NCI-H748 treated with DMSO at 0.1 percent for 48 hours (cell line): ENCODE data around the gene CFAP46.

ENCODE experiments used
- DNase-seq: peaks from one replicate; lab custom pipeline; 2025; lab: John Stamatoyannopoulos, UW

The CFAP46 gene

DNA sequence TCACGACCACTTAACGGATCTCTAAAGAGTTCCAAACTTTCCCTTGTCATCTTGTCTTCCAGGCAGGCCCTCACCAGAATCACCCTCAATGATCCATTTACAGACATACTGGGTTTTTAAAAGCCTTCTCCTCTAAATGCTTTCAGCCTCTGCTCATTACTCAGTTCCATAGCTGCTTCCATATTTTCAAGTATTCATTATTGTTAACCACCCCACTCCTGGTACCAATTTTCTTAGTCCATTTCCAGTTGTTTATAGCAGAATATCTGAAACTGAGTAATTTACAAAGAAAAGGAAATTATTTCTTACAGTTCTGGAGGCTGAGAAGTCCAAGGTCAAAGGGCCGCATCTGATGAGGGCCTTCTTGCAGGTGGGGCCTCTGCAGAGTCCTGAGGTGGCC, 100.0 kb downstream of the CFAP46 start:
- DNase-seq = no peak

GRCh38 chr10:132841615-132841975, 100.8 kb downstream of the CFAP46 start:
- DNase-seq = no peak

DNA sequence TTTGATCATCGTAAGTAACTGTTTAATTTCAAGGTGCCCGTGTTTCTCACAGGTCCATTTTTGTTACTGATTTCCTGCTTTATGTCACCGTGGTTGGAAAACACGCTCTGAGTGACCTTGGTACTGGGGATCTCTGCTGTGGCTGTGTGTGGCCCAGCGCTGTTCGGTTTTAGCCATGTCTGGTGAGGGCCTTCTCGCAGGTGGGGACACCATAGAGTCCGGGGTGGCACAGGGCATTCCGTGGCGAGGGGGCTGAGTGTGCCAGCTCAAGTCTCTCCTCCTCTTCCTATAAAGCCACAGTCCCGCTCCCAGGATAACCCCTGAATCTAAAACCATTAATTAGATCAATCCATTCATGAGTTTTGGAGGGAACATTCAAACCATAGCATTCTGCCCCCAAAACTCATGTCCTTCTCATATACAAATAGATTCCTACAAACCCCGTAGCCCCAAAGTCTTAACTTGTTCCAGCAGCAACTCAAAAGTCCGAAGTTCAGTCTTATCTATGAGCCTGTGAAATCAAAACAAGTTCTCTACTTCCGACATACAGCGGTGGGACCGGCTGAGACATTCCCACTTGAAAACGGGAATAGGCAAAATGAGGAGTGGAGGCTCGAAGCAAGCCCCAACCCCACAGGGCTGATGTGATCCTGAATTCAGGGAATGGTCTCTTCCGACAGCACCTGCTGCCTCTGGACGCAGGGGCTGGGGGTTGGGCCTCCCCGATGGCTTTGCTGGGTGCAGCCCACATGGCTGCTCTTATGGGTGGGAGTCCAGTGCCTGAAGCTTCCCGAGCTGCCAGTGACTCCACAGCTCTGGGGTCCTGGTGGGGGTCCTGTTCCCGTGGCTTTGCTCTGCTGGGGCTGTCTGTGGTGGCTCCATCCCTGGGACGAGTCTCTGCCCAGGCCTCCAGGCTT, 101.4 kb downstream of the CFAP46 start:
- no peak for DNase-seq

- DNase-seq = no peak
Measured at GRCh38 chr10:132839061-132839460, 103.3 kb downstream of the CFAP46 start.

DNA sequence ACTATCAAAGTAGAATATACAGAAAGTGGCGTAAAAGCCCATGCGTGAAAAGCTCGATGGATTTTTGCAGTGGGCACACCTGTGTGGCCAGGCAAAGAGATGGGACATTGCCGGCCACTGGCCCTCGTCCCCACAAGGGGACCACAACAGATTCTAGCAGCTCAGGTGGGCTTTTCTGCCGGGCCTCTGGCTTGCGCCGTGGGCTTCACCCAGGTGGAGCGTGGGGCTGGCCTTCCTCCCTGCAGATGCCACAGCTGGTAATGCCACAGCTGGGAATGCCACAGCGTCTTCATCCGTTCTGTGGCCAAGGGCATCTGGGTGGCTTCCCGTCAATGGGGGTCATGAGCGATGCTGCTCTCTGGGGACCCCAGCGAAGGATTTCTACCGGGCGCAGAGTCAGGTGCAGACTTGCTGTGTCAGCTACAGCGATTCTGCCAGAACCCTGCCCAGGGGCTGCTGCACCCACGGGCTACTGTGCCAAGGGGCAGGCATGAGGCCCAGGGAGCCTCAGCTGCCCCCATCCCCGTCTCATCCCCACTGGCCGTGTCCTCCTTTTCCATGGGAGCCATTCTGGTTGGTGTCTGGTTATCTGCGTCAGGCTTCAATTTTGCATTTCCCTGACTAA, 103.9 kb downstream of the CFAP46 start:
- DNase-seq = no peak

DNA sequence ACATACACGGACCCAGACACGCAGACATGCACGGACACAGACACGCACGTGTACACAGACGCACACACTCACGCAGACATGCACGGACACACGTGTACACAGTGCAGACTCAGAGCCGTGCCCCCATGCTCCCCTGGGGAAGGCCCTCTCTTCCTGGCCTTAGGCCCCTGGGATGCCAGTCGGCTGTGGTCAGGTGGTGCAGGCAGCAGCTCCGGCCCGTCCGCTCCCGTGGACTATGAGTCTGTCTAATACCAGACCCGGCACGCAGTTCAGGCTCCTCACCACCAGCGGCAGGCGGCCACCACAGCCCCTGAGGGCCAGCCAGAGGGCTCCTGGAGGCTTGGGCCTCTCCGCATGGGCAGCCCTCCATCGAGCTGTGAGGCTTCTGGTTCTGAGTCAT, 104.5 kb downstream of the CFAP46 start:
- no peak for DNase-seq

- DNase-seq = no peak
Measured at GRCh38 chr10:132836832-132837540, 105.4 kb downstream of the CFAP46 start.

DNA sequence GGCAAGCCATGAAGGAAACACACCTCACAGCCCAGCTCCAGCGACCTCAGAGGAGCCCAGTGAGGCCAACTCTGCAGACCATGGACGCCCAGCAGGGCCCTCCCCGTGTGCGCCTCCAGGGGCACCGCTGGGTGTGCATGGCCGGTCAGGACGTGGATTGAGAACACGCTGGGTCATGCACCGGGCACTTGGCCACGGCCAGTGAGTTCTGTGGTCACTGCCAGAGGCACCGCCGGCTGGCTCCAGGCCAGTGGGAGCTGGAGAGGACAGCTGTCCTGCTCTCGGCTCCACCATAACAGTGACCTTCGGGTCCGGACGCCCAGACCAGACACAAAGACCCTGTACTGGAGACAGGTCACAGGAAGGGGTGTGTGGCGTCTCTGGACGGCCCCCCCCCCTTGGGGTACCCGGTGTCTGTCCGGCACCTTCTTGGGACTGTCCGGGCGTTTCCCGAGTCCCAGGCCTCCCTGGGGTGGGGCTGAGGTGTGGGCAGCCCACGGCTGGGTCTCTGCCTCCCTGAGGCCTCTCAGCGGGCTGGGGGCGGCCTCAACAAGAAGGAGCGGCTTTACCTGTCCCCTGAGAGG, 106.0 kb downstream of the CFAP46 start:
- DNase-seq = no peak

DNA sequence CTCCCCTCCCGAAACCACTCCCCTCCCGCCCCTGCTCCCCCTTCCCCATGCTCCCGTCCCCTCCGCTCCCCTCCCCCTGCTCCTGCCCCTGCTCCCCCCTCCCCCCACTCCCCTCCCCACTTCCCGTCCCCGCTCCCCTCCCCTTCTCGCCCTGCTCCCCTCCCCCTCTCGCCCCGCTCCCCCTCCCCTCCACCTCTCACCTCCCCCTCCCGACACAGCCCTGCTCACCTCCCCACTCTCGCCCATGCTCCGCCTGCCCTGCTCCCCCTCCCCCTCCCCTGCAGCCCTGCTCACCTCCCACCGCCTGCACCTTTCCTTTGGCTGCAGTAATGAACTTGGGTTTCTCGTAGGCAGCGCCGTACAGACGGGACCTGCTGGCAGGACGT, 106.5 kb downstream of the CFAP46 start:
- no peak for DNase-seq

DNA sequence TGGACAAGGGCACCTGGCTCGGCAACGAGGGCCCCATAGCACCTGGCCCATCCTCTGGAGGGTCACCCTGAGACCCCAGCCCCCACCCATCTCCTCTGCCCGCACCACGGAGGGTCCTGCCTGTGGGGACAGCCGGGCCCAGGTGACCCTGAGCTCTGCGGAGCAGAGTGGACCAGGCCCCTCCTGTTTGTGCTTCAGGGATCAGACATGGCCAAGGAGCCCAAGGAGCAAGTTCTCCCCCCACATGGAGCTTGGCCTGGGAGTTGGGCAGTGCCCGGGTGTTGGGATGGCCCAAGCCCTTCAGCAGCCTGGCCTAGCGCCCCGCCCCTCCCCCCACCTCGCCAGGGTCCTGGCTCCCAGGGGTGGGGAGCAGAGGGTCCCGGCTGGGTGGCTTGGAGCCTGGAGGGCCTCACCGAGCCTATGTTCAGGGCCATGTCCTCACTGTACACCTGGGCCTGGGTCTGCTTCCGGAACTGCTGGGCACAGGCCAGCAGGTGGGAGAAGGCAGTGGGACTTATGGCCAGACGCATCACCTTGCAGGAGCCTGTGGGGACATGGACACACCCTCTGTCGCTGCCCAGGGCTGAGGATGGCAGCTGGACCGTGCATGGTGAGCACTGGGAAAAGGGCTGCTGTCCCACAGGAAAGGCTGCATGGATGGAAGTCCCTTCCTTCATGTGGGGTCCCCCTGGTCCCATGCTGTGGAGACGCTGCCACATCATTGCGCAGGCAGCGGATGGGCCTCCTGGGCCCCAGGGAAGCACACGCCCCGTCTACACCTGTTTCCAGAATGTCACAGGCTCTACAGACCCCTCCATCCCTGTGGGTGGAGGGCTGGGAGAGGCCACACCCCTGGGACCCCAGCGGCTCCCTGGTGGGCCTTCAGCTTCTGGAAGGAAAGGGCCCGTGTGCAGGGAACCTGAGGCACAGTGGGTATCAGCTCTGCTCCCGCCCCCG, 107.2 kb downstream of the CFAP46 start:
- no peak for DNase-seq

DNA sequence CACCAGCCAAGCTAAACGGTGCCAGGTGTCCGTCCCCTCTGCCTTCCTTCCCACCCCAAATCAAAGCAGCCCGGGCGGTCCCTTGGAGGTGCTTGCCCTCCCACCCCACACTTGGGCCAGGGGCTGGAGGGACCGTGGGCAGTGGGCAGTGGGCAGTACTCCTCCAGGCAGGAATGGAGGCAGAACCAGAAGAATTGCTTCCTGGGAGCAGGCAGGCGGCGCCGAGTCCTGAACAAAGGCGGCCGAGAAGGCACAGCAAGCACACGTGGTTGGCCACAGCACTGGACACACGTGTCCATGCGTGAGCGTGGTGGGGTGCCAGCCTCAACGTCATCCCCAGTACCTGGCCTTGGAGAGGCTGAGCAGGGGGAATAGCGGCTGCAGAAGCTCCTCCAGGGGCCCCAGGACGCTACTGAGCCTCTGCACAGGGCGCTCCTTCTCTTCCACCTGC, 108.0 kb downstream of the CFAP46 start:
- no peak for DNase-seq

DNA sequence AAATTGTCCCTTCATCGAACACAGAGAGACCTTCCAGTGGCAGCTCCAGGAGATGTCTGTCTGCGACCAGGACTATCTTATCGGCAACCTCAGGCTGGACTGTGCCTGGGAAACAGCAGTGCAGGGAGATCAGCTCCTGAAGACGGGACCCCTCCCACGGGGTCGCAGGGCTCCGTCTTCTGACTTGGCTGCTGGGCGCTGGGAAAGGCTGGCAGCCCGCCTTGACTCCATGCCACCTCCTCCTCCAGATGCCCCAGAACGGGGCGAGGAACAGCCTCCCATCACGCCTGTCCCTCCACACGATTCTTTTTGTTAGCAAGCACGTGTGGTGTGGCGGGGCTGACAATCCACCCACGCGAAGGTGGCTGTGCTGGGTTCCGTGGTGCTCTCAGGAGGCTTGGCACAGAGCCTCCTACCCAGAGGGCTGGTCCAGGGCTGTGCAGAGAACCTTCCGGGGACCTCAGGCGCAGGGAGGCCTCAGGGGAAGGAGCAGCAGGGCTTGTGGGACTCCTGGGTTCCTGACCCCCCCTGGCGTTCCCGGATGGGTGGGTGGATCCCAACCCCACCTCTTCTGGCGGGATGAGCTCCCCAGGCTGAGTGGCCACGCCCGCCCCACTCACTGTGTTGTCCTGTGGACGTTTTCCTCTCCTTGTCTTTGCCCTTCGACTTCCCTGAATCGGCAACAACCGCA, 108.8 kb downstream of the CFAP46 start:
- DNase-seq = no peak

GRCh38 chr10:132832186-132832969, 110.0 kb downstream of the CFAP46 start:
- no peak for DNase-seq

GRCh38 chr10:132829403-132829802, 113.0 kb downstream of the CFAP46 start:
- DNase-seq = no peak

DNA sequence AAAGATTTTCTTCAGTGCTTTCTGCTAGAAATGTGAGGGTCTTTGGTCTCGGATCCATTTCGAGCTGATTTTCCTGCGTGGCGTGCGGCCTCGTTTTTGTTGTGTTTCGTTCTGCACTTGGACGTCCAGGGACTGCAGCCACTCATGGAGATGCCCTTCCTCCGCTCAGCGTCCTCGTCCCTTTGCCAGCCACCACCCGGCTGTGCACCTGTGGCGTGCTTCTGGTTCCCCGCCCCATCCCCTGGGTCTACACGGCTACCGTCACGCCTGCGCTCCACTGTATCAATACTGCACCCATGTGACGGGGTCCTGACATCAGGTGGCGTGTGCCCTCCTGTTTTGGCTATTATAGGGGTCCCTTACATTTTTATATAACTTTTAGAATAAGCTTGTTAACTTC, 113.7 kb downstream of the CFAP46 start:
- no peak for DNase-seq

DNA sequence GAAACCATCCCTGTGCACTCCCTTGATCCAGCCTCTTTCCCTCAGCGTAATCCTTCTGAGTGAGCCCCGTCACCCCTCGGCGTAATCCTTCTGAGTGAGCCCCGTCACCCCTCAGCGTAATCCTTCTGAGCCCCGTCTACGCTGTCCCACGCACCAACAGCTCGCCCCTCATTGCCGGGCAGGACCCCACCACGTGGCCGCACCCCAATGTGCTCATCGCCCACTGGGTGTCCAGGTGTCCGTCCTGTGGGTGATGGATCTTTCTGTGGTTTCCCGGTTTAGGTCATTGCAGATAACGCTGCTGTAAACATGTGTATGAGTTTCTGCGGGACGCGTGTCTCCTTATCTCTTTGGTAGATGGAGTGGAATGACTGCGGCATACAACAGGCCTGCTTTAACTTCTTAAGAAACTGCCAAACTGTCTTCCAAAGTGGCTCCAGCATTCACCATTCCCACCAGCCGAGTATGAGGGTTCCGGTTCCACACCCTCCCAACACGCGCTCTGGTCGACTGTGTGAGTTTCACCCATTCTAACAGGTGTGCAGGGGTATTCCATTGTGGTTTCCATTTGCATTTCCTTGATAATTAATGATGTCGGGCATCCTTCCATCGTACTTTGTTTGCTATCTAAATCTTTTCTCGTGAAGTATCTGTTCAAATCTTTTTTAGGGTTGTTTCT, 114.4 kb downstream of the CFAP46 start:
- no peak for DNase-seq

GRCh38 chr10:132827423-132827789, 115.0 kb downstream of the CFAP46 start:
- no peak for DNase-seq

DNA sequence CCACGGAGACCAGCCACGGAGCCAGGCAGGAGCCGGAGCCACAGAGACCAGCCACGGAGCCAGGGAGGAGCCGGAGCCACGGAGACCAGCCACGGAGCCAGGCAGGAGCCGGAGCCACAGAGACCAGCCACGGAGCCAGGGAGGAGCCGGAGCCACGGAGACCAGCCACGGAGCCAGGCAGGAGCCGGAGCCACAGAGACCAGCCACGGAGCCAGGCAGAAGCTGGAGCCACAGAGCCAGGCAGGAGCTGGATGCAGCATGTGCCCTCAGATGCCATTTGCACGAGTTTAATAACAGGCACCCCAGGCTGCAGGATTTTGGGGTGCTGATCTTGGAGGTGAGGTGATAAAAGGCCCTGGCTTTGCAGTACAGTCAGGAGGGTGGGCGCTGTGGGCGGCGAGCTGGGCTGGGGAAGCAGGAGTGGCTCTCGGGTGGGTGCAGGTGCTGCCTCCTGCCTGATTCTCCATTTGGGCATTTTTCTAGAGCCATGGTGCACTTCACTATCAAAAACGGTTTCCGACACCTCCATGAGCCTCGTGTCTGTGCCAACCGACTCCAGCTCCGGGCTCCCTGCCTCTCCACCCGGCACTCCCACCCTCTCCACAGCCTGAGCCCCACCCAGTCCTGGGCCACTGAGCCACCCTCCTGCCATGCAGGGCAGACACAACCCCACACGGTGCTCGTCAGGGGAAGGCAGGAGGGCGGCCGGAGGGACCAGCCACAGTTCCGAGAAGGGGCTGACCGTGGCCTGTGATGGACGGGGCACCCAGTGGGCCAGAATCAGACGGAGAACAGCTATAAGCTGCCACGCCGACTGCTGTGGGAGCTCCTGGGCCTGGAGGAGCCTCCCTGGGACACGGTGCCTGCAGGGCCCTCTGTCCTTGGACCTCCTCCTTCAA, 115.6 kb downstream of the CFAP46 start:
- DNase-seq = no peak
